Muscle of leg (tissue), 11 donors: ENCODE measurements around the gene NABP2. TPM values are rescaled to one million over a fixed set of nuclear protein-coding genes. Genes with fewer than 3 reads are reported as not detected.

ENCODE experiments used
- DNase-seq: peaks from one replicate; pipeline ENCODE4 v3.0.0; 2013
- H3K27ac ChIP-seq: one replicate; pipeline ENCODE4 v1.5.1; 2013; ENCODE audit warnings: mild to moderate bottlenecking, low read length, control low read depth
- H3K27me3 ChIP-seq: one replicate; pipeline ENCODE4 v1.6.1; 2013; ENCODE audit warnings: low read length; ENCODE audit not compliant: control insufficient read depth, insufficient read depth
- H3K36me3 ChIP-seq: one replicate; pipeline ENCODE4 v1.6.1; 2013; ENCODE audit warnings: low read length; ENCODE audit not compliant: control insufficient read depth, insufficient read depth
- H3K4me1 ChIP-seq: one replicate; pipeline ENCODE4 v1.6.1; 2013; ENCODE audit warnings: low read length; ENCODE audit not compliant: control insufficient read depth, insufficient read depth
- H3K4me3 ChIP-seq: one replicate; pipeline ENCODE4 v1.5.1; 2013; ENCODE audit warnings: low read length, control low read depth
- H3K9me3 ChIP-seq: replicated peaks from 2 replicates; pipeline ENCODE4 v1.6.1; 2013; ENCODE audit warnings: low read depth, low read length; ENCODE audit not compliant: control insufficient read depth
- WGBS: methylation state at CpG from one replicate; pipeline ENCODE4 v1.1.5; 2013; ENCODE audit warnings: missing lambda C conversion rate; ENCODE audit not compliant: insufficient coverage; 5-methylcytosine and 5-hydroxymethylcytosine counted together
- polyA plus RNA-seq, 8 donors: library from polyadenylated mRNA; unstranded; fragments of 120-200 nt; gene quantifications; one replicate each; pipeline versions ENCODE4 v1.2.1 to v1.2.3, GENCODE V29; 2013; ENCODE audit warnings: inconsistent platforms in 1 of 8, low replicate concordance in 1 of 8; ENCODE audit not compliant: insufficient read length in 8 of 8, insufficient read depth in 1 of 8
- total RNA-seq: library from RNA; stranded (reverse); fragments of 120-200 nt; gene quantifications from one replicate; pipeline ENCODE4 v1.2.4, GENCODE V29; 2013

NABP2 gene
- total and polyA plus RNA-seq, 9 donors, result 16.1 to 24.1 (median 20.4) TPM

DNA sequence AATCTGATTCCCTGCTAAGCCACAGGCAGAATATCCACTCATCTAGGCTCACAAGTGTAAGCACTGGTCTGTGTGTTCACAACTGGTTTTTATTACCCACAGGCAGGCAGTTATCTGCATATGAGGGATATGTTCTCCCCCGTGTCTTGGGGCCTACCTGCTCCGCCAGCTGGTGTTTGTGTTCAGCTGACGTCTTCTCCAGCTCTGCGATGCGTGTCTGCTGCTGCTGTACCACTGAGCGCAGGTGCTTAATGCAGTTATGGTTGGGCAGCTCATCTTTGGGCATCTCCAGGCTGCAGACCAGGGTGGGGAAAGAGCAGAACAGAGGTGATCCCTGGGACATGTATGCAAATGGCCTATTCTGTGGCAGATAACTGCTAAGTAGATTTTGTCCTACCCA, 16.1 kb upstream of the NABP2 start:
- no peaks in the 10 kb centered on the region for H3K9me3 ChIP-seq
- no peaks in the 10 kb centered on the region for H3K27me3 ChIP-seq
- H3K27ac ChIP-seq, result no peak overlapping the region
- H3K4me3 ChIP-seq, result no peak overlapping the region
- peaks cover 69% of the 10 kb centered on the region for H3K36me3 ChIP-seq
- WGBS, result 73% methylated on average over 4 of the region's 6 CpGs
- H3K4me1 ChIP-seq, result no peaks in the 10 kb centered on the region
- no peak for DNase-seq

DNA sequence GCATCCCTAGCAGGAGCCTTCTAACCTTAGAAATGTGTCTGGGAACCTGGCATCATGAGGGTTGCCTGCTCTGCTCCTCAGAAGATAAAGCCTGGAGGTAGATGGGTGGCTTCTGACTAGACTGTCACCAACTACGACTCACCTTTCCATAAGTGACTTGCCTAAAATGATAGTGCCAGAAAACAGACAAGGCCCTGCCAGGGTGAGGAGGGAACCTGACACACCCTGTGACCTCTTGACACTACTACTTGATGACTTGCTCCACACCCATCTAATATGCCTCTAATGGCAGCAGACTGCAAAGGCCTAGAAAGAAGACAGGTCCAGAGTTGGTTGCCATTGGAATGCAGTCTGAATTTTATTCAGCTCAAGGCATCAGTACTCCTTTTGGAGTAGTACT, 11.8 kb upstream of the NABP2 start:
- peaks cover 68% of the 10 kb centered on the region for H3K36me3 ChIP-seq
- H3K27me3 ChIP-seq, result no peaks in the 10 kb centered on the region
- H3K27ac ChIP-seq, result no peak overlapping the region
- H3K4me1 ChIP-seq, result no peaks in the 10 kb centered on the region
- no peaks in the 10 kb centered on the region for H3K9me3 ChIP-seq
- WGBS, result no CpG with 5 or more reads among the region's 1 CpG
- DNase-seq, result no peak
- no peak overlapping the region for H3K4me3 ChIP-seq

DNA sequence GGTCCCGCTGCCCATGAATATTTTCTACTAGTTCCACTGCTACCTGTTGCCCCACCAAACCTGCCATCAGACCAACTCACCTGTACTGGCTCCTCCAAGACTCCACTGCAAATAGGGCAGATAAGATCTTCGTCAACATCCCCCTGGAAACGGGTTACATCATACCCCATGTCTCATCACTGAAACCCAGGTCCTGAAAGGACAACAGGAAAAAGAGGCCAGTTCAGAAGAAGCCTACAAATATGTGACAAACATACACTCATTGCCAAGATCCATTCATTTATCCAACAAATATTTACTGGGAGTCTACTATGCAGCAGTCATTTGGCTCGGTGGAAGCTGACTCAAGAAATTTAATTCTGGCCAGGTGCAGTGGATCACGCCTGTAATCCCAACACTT, 10.3 kb upstream of the NABP2 start:
- no peaks in the 10 kb centered on the region for H3K27me3 ChIP-seq
- H3K4me1 ChIP-seq, result no peaks in the 10 kb centered on the region
- no peaks in the 10 kb centered on the region for H3K9me3 ChIP-seq
- no peak overlapping the region for H3K4me3 ChIP-seq
- peaks cover 61% of the 10 kb centered on the region for H3K36me3 ChIP-seq
- no peak overlapping the region for H3K27ac ChIP-seq
- no peak for DNase-seq
- WGBS, result 71% methylated on average over 1 of the region's 5 CpGs

DNA sequence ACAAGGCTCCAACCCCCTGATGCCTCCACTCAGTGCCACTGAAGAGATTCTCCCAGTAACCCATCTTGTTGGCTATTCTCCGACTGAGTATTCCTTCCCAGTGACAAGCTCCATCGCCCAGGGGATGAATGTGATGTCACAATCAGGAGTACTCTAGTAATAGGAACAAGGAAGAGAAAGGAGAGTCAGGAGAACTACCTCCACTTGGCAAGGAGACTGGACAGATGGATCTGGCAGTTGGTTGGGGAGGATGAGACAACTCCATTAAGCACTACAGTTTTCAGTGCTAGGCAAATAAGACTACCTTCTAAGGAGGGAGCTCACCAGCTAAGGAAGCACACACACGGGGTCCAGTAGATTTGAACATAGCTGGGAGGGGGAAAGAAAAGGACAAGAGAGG, 7.7 kb upstream of the NABP2 start:
- DNase-seq, result no peak
- no peak overlapping the region for H3K27ac ChIP-seq
- peaks cover 13% of the 10 kb centered on the region for H3K4me1 ChIP-seq
- no peaks in the 10 kb centered on the region for H3K27me3 ChIP-seq
- H3K9me3 ChIP-seq, result no peaks in the 10 kb centered on the region
- 92% methylated on average over 2 of the region's 3 CpGs for WGBS
- no peak overlapping the region for H3K4me3 ChIP-seq
- H3K36me3 ChIP-seq, result peaks cover 48% of the 10 kb centered on the region

DNA sequence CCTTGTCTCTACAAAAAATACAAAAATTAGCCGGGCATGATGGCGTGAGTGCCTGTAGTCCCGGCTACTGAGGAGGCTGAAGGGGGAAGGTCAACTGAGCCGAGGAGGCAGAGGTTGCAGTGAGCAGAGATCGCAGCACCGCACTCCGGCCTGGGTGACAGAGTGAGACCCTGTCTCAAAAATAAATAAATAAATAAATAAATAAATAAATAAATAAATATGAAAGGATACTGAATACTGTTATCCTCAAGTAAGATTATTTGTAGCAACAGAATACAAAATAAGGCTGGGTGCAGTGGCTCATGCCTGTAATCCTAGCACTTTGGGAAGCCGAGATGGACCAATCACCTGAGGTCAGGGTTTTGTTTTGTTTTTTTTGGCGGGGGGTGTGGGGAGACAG, 4.3 kb upstream of the NABP2 start:
- no peaks in the 10 kb centered on the region for H3K27me3 ChIP-seq
- no peak overlapping the region for H3K4me3 ChIP-seq
- H3K4me1 ChIP-seq, result peaks cover 33% of the 10 kb centered on the region
- H3K36me3 ChIP-seq, result peaks cover 20% of the 10 kb centered on the region
- WGBS, result 73% methylated on average over 2 of the region's 9 CpGs
- no peak overlapping the region for H3K27ac ChIP-seq
- no peaks in the 10 kb centered on the region for H3K9me3 ChIP-seq
- DNase-seq, result no peak

DNA sequence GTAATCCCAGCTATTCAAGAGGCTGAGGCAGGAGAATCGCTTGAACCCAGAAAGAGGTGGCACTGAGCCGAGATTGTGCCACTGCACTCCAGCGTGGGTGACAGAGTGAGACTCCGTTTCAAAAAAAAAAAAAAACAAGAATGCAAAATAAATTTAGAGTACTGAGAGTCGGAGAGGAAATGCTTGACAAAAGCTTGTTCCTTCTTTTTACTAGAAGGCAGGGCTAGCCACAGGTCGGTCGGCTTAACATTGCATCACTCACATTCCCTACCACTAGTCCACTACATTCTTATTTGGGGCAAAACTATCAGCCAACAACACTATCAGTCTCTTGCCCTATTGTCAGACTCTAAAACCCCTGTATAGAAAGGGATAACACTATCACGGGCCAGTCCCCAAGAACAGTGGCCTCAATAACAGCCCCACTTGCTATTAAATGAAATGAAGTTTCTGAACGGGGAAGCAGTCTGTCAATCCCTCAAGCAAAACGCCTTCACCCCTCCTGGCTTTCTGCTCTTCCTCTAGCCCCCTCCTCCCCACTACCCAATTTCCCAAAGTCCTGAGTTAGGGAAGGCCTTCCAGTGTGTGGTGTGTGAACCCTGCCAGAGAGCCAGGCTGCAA, 3.4 kb upstream of the NABP2 start:
- peak; percentile 44 for DNase-seq
- H3K27ac ChIP-seq, result peak overlapping the region; percentile 99
- 27% methylated on average over 3 of the region's 10 CpGs for WGBS
- H3K27me3 ChIP-seq, result no peaks in the 10 kb centered on the region
- H3K4me3 ChIP-seq, result peak overlapping the region; percentile 97
- no peaks in the 10 kb centered on the region for H3K9me3 ChIP-seq
- peaks cover 16% of the 10 kb centered on the region for H3K36me3 ChIP-seq
- H3K4me1 ChIP-seq, result peaks cover 38% of the 10 kb centered on the region

DNA sequence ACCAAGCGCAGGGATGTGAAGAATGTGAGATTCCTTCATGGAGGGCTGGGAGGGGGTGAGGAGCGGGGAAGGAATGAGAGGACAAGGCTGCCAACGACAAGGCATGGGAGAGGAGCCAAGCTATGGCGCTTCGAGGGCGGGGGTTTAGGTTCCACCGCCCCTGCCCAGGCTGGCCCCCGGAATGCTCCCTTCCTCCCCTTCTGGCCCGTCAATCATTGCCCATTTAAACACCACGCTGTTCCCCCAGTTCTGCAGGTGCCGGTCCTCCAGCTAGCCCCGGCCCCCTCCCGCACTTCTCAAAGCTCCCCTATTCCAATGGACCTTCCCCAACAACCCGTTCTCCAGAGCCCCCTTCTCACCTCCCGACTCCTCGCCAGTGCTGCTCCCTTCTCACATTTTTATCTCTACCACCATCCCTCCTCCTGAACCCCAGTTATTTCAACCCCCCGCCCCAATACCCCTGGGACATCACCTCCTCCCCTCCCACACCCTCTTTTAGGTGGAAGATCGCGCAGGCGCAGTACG, 2.8 kb upstream of the NABP2 start:
- DNase-seq, result peak; percentile 85
- Histone ChIP-seq H3K36me3 (peaks cover 14% of the 10 kb centered on the region), H3K27ac (peak overlapping the region; percentile 99), H3K27me3 (no peaks in the 10 kb centered on the region), H3K4me1 (peaks cover 38% of the 10 kb centered on the region), H3K4me3 (peak overlapping the region; percentile 97), H3K9me3 (no peaks in the 10 kb centered on the region)
- 0% methylated on average over 13 of the region's 21 CpGs for WGBS

DNA sequence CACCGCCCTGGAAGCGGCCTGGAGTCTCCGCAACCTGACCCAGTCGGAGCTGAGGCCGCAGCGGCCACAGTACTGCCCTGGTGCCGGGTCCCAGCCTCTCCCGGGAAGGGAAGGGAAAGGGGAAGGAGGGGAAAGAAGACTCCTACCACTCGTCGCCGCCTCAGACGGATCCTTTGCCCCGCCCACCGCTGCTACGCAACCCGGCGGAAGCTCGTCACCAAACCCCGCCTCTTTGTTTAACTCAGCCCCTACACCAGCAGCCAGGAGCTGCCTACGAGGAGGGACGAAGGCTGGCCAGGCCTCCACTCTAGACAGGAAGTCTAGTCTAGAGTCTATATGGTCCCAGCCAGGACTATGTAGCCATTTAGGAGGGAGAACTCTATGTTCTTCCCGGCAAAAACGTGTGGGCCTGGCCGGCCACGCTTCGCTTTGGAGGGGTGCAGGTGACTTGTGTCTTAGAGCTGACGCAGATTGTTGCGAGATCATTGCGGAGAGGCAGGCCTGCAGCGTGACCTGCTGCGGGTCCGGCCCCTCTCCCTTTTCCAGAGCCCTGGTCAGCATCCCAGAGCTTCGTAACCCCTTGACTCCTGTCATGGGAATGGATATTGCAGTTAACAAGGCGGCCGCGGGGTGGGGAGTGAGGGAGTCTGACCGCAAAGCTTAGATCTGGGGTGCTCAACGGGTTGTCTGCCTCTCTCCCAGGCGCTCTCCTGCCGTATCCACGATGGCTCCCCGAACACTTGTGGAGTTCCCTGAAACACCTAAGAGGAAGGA, 2.2 kb upstream of the NABP2 start, which contains the start of gene RNF41:
Gene RNF41, minus strand, starts transcription at position 166 of the 774 bp plus-strand sequence. CDS start 7,875 bp downstream, outside the sequence.
- peak within 1 kb of the TSS; percentile 99 for H3K27ac ChIP-seq
- H3K4me1 ChIP-seq, result peaks cover 38% of the 10 kb centered on the region
- no peaks in the 10 kb centered on the region for H3K27me3 ChIP-seq
- peak within 1 kb of the TSS; percentile 97 for H3K4me3 ChIP-seq
- 0% methylated on average over 17 of the region's 42 CpGs for WGBS
- DNase-seq, result peak; percentile 99
- H3K9me3 ChIP-seq, result no peaks in the 10 kb centered on the region
- peaks cover 9% of the 10 kb centered on the region for H3K36me3 ChIP-seq

DNA sequence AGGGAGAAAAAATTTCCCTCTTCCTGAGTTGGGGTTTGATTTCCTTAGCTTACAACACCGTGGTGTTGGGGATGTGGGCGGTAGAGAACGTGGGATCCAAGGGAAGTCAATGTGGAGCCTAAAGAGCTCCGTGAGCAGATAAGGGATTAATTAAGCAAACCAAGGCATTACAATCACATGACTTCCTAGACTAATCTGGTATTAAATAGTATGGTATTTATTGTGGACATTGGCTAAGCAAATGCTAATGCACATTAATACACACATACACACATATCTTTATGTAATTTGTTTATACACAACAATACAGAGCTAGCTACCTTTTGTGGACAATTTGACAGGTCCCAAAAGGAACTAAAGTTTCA, 1.6 kb upstream of the NABP2 start:
- DNase-seq, result no peak
- peaks cover 11% of the 10 kb centered on the region for H3K36me3 ChIP-seq
- no peaks in the 10 kb centered on the region for H3K9me3 ChIP-seq
- peak overlapping the region; percentile 97 for H3K4me3 ChIP-seq
- no peaks in the 10 kb centered on the region for H3K27me3 ChIP-seq
- no CpG with 5 or more reads among the region's 4 CpGs for WGBS
- H3K27ac ChIP-seq, result peak overlapping the region; percentile 99
- peaks cover 38% of the 10 kb centered on the region for H3K4me1 ChIP-seq

DNA sequence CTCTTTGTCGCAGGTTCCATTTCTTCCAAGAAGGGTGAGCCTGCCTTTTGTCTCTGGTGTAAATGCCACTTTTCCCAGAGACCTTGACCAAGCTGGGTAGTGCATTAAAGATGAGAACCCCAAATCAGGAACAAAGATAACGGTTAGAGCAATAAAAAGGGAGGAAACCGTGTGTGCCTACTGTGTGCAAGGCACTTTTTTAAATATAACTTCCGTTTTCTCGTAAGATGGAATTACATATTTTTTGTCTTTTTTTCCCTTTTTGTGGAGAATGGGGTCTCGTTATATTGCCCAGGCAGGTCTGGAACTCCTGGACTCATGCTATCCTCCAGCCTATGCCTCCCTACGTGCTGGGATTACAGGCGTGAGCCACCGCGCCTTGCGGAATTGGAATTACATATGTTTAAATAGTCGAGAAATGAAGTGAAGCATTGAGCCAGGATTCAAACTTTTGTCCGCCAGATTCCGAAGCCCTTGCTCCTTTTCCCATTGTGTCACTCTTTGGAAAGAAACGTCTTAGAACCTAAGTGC, 506 bp upstream of the NABP2 start:
- H3K4me3 ChIP-seq, result peak overlapping the region; percentile 9
- WGBS, result 0% methylated on average over 2 of the region's 15 CpGs
- peak overlapping the region; percentile 90 for H3K27ac ChIP-seq
- H3K9me3 ChIP-seq, result no peaks in the 10 kb centered on the region
- H3K4me1 ChIP-seq, result peaks cover 38% of the 10 kb centered on the region
- DNase-seq, result no peak
- no peaks in the 10 kb centered on the region for H3K27me3 ChIP-seq
- H3K36me3 ChIP-seq, result peaks cover 8% of the 10 kb centered on the region
